Measurements from ENCODE around the gene IVNS1ABP.
"Not testable (repeated sequence)": the region's sequence is repeated elsewhere in the genome, so short reads cannot be mapped to it uniquely, and the experiment has no call there.

IVNS1ABP gene

GRCh38 chr1:185328255-185328654 lies 11.2 kb upstream of the IVNS1ABP start:
- no peak for TF ChIP-seq CTCF (IDR thresholded peaks at IDR 0.05; ENCODE audit: low read depth, low read length)
- no peak overlapping the region for H3K4me3 ChIP-seq (ENCODE audit: low read depth, low read length)

- H3K4me3 ChIP-seq (ENCODE audit: low read depth, low read length): no peak overlapping the region
- TF ChIP-seq CTCF (IDR thresholded peaks at IDR 0.05; ENCODE audit: low read depth, low read length): no peak
These were observed 8.4 kb upstream of the IVNS1ABP start for GRCh38 chr1:185325413-185325812.

- H3K4me3 ChIP-seq (ENCODE audit: low read depth, low read length): no peak overlapping the region
- TF ChIP-seq CTCF (IDR thresholded peaks at IDR 0.05; ENCODE audit: low read depth, low read length): no peak
These were observed 7.1 kb upstream of the IVNS1ABP start for GRCh38 chr1:185324118-185324517.

- no peak for TF ChIP-seq CTCF (IDR thresholded peaks at IDR 0.05; ENCODE audit: low read depth, low read length)
- H3K4me3 ChIP-seq (ENCODE audit: low read depth, low read length): no peak overlapping the region
These were observed 5.6 kb upstream of the IVNS1ABP start for GRCh38 chr1:185322636-185323035.

- H3K4me3 ChIP-seq (ENCODE audit: low read depth, low read length): not testable (repeated sequence)
These were observed 4.7 kb upstream of the IVNS1ABP start for GRCh38 chr1:185321653-185322221.

- not testable (repeated sequence) for H3K4me3 ChIP-seq (ENCODE audit: low read depth, low read length)
These were observed 4.1 kb upstream of the IVNS1ABP start for GRCh38 chr1:185321104-185321503.

- H3K4me3 ChIP-seq (ENCODE audit: low read depth, low read length): no peak overlapping the region
- no peak for TF ChIP-seq CTCF (IDR thresholded peaks at IDR 0.05; ENCODE audit: low read depth, low read length)
These were observed 2.1 kb upstream of the IVNS1ABP start for GRCh38 chr1:185319139-185319475.

- no peak overlapping the region for H3K4me3 ChIP-seq (ENCODE audit: low read depth, low read length)
- TF ChIP-seq CTCF (IDR thresholded peaks at IDR 0.05; ENCODE audit: low read depth, low read length): no peak
These were observed 1.5 kb upstream of the IVNS1ABP start for GRCh38 chr1:185318431-185319138.
